ENCODE results near the gene PNLDC1.

The PNLDC1 gene

GRCh38 chr6:159831373-159831679 lies 31.2 kb downstream of the PNLDC1 start:
- Histone ChIP-seq H3K79me2 (ENCODE audit: insufficient read depth, low read length) (no peaks in the 10 kb centered on the region), H3K9ac (ENCODE audit: low read depth, low read length, poor library complexity, severe bottlenecking) (peak overlapping the region; percentile 63), H3F3A (ENCODE audit: low read depth) (no peaks in the 10 kb centered on the region), H4K20me1 (ENCODE audit: insufficient read depth, low read length, poor library complexity, severe bottlenecking) (no peaks in the 10 kb centered on the region), H3K27me3 (ENCODE audit: insufficient read depth, low read length, poor library complexity, severe bottlenecking) (no peaks in the 10 kb centered on the region), H3K9me2 (replicated peaks; ENCODE audit: low read depth, low read length) (no peaks in the 10 kb centered on the region), H3K4me1 (ENCODE audit: insufficient read depth, low read length, poor library complexity, severe bottlenecking) (peaks cover 73% of the 10 kb centered on the region), H3K9me3 (ENCODE audit: insufficient read depth, low read depth, low read length) (no peaks in the 10 kb centered on the region), H3K4me3 (ENCODE audit: low read length, poor library complexity, severe bottlenecking) (peak overlapping the region; percentile 64), H3K36me3 (ENCODE audit: insufficient read depth, low read length) (no peaks in the 10 kb centered on the region), H3K4me2 (ENCODE audit: low read depth, low read length, poor library complexity, severe bottlenecking) (peak overlapping the region; percentile 84), H2AFZ (ENCODE audit: low read length) (no peak overlapping the region)
- no peak for TF ChIP-seq CTCF (conservative IDR thresholded peaks at IDR 0.05; ENCODE audit: low read length)
- no peak for TF ChIP-seq EZH2phosphoT487 (IDR thresholded peaks at IDR 0.05; ENCODE audit: borderline replicate concordance)

GRCh38 chr6:159832946-159833345 lies 32.9 kb downstream of the PNLDC1 start:
- Histone ChIP-seq H3K4me1 (ENCODE audit: insufficient read depth, low read length, poor library complexity, severe bottlenecking) (peaks cover 72% of the 10 kb centered on the region), H3K36me3 (ENCODE audit: insufficient read depth, low read length) (no peaks in the 10 kb centered on the region), H4K20me1 (ENCODE audit: insufficient read depth, low read length, poor library complexity, severe bottlenecking) (no peaks in the 10 kb centered on the region), H3K9ac (ENCODE audit: low read depth, low read length, poor library complexity, severe bottlenecking) (no peak overlapping the region), H3K9me3 (ENCODE audit: insufficient read depth, low read depth, low read length) (no peaks in the 10 kb centered on the region), H3K27me3 (ENCODE audit: insufficient read depth, low read length, poor library complexity, severe bottlenecking) (no peaks in the 10 kb centered on the region), H3F3A (ENCODE audit: low read depth) (no peaks in the 10 kb centered on the region), H3K79me2 (ENCODE audit: insufficient read depth, low read length) (no peaks in the 10 kb centered on the region), H2AFZ (ENCODE audit: low read length) (no peak overlapping the region), H3K4me3 (ENCODE audit: low read length, poor library complexity, severe bottlenecking) (no peak overlapping the region), H3K9me2 (replicated peaks; ENCODE audit: low read depth, low read length) (no peaks in the 10 kb centered on the region), H3K4me2 (ENCODE audit: low read depth, low read length, poor library complexity, severe bottlenecking) (peak overlapping the region; percentile 67)
- TF ChIP-seq EZH2phosphoT487 (IDR thresholded peaks at IDR 0.05; ENCODE audit: borderline replicate concordance): no peak
- 0 out of 2 replicates have a peak, but pooled peaks have one; percentile 14 for TF ChIP-seq CTCF (conservative IDR thresholded peaks at IDR 0.05; ENCODE audit: low read length)

GRCh38 chr6:159833556-159833955 lies 33.5 kb downstream of the PNLDC1 start:
- peak overlapping the region; percentile 67 for H3K4me2 ChIP-seq (ENCODE audit: low read depth, low read length, poor library complexity, severe bottlenecking)
- no peaks in the 10 kb centered on the region for H4K20me1 ChIP-seq (ENCODE audit: insufficient read depth, low read length, poor library complexity, severe bottlenecking)
- peak overlapping the region; percentile 49 for H3K4me3 ChIP-seq (ENCODE audit: low read length, poor library complexity, severe bottlenecking)
- no peaks in the 10 kb centered on the region for H3K9me2 ChIP-seq (replicated peaks; ENCODE audit: low read depth, low read length)
- H3K36me3 ChIP-seq (ENCODE audit: insufficient read depth, low read length): no peaks in the 10 kb centered on the region
- H3F3A ChIP-seq (ENCODE audit: low read depth): no peaks in the 10 kb centered on the region
- peaks cover 67% of the 10 kb centered on the region for H3K4me1 ChIP-seq (ENCODE audit: insufficient read depth, low read length, poor library complexity, severe bottlenecking)
- TF ChIP-seq CTCF (conservative IDR thresholded peaks at IDR 0.05; ENCODE audit: low read length) (peak; percentile 40), EZH2phosphoT487 (IDR thresholded peaks at IDR 0.05; ENCODE audit: borderline replicate concordance) (no peak)
- H3K79me2 ChIP-seq (ENCODE audit: insufficient read depth, low read length): no peaks in the 10 kb centered on the region
- H3K27me3 ChIP-seq (ENCODE audit: insufficient read depth, low read length, poor library complexity, severe bottlenecking): no peaks in the 10 kb centered on the region
- H3K9ac ChIP-seq (ENCODE audit: low read depth, low read length, poor library complexity, severe bottlenecking): peak overlapping the region; percentile 19
- H2AFZ ChIP-seq (ENCODE audit: low read length): peak overlapping the region; percentile 21; the same call in 1 of the 2 replicates
- no peaks in the 10 kb centered on the region for H3K9me3 ChIP-seq (ENCODE audit: insufficient read depth, low read depth, low read length)

Measured in Loucy (cell line).